GDM1 (cell line): ENCODE measurements around the gene CTSH.
"Not testable (repeated sequence)": the region's sequence is repeated elsewhere in the genome, so short reads cannot be mapped to it uniquely, and the experiment has no call there.

Source experiments
- DNase-seq: peaks from one replicate; lab custom pipeline; 2025; lab: John Stamatoyannopoulos, UW

CTSH gene

GRCh38 chr15:78938658-78939488 lies 6.0 kb downstream of the CTSH start:
- DNase-seq, result no peak

GRCh38 chr15:78937132-78937739 lies 7.6 kb downstream of the CTSH start:
- DNase-seq, result peak; percentile 89

GRCh38 chr15:78934655-78935023 lies 10.2 kb downstream of the CTSH start:
- no peak for DNase-seq

GRCh38 chr15:78933823-78934654 lies 10.8 kb downstream of the CTSH start:
- DNase-seq, result no peak

GRCh38 chr15:78933187-78933822 lies 11.5 kb downstream of the CTSH start:
- DNase-seq, result no peak

- DNase-seq, result no peak
These were observed 12.5 kb downstream of the CTSH start for GRCh38 chr15:78932258-78932808.

- DNase-seq, result no peak
These were observed 13.2 kb downstream of the CTSH start for GRCh38 chr15:78931439-78932257.

- DNase-seq, result no peak
These were observed 14.1 kb downstream of the CTSH start for GRCh38 chr15:78930577-78931388.

GRCh38 chr15:78929536-78930264 lies 15.1 kb downstream of the CTSH start:
- DNase-seq, result no peak

- no peak for DNase-seq
These were observed 16.2 kb downstream of the CTSH start for GRCh38 chr15:78928616-78929093.

GRCh38 chr15:78928176-78928575 lies 16.7 kb downstream of the CTSH start:
- not testable (repeated sequence) for DNase-seq

- DNase-seq, result no peak
These were observed 17.6 kb downstream of the CTSH start for GRCh38 chr15:78927077-78927790.

- no peak for DNase-seq
These were observed 18.7 kb downstream of the CTSH start for GRCh38 chr15:78925956-78926743.

- no peak for DNase-seq
These were observed 19.7 kb downstream of the CTSH start for GRCh38 chr15:78925076-78925624.

- no peak for DNase-seq
These were observed 21.1 kb downstream of the CTSH start for GRCh38 chr15:78923480-78924360.

GRCh38 chr15:78923015-78923414 lies 21.8 kb downstream of the CTSH start:
- no peak for DNase-seq

GRCh38 chr15:78922527-78922926 lies 22.3 kb downstream of the CTSH start:
- DNase-seq, result no peak
